ENCODE results near the gene DOK3. TPM values are rescaled to one million over a fixed set of nuclear protein-coding genes. Genes with fewer than 3 reads are reported as not detected.

The DOK3 gene
- total RNA-seq, 1 donor from 2014 or later: 4.2 TPM

GRCh38 chr5:177475563-177476427 is 33.8 kb downstream of the DOK3 start:
- ATAC-seq (ENCODE audit: poor library complexity): no peak
- intact Hi-C loops (cut with DNase I): no loop called here
- DNase-seq: no peak

GRCh38 chr5:177474846-177475562 is 34.6 kb downstream of the DOK3 start:
- no peak for ATAC-seq (ENCODE audit: poor library complexity)
- intact Hi-C loops (cut with DNase I): no loop called here
- no peak for DNase-seq

- intact Hi-C loops (cut with DNase I): no loop called here
- no peak for ATAC-seq (ENCODE audit: poor library complexity)
- no peak for DNase-seq
Observed at GRCh38 chr5:177474002-177474476, 35.6 kb downstream of the DOK3 start.

- ATAC-seq (ENCODE audit: poor library complexity) (peak; percentile 35), DNase-seq (peak; percentile 71)
- intact Hi-C loops (cut with DNase I): no loop called here
Observed at GRCh38 chr5:177473443-177474001, 36.1 kb downstream of the DOK3 start, which contains the start of gene DBN1. DBN1 (minus strand) TSS chr5:177473634; CDS start chr5:177473521, 113 bp downstream.

- intact Hi-C loops (cut with DNase I): no loop called here
- ATAC-seq (ENCODE audit: poor library complexity) (peak; percentile 5), DNase-seq (no peak)
Observed at GRCh38 chr5:177472460-177473442, 36.9 kb downstream of the DOK3 start.

- ATAC-seq (ENCODE audit: poor library complexity): peak; percentile 49
- DNase-seq: peak; percentile 86
- intact Hi-C loops (cut with DNase I): no loop called here
Observed at GRCh38 chr5:177471610-177472356, 37.8 kb downstream of the DOK3 start.

- no peak for DNase-seq
- ATAC-seq (ENCODE audit: poor library complexity): no peak
- intact Hi-C loops (cut with DNase I): no loop called here
Observed at GRCh38 chr5:177470759-177471536, 38.7 kb downstream of the DOK3 start.

- intact Hi-C loops (cut with DNase I): no loop called here
- DNase-seq: no peak
- ATAC-seq (ENCODE audit: poor library complexity): no peak
Observed at GRCh38 chr5:177469750-177470525, 39.7 kb downstream of the DOK3 start.

GRCh38 chr5:177468685-177469628 is 40.7 kb downstream of the DOK3 start:
- peak; percentile 56 for ATAC-seq (ENCODE audit: poor library complexity)
- intact Hi-C loops (cut with DNase I): no loop called here

GRCh38 chr5:177468329-177468684 is 41.3 kb downstream of the DOK3 start:
- intact Hi-C loops (cut with DNase I): no loop called here
- DNase-seq (no peak), ATAC-seq (ENCODE audit: poor library complexity) (no peak)

More at GRCh38 chr5:177468685-177469628, 40.7 kb downstream of the DOK3 start:
- DNase-seq: peak; percentile 85

- no peak for ATAC-seq (ENCODE audit: poor library complexity)
- no peak for DNase-seq
- intact Hi-C loops (cut with DNase I): no loop called here
Observed at GRCh38 chr5:177467436-177467835, 42.2 kb downstream of the DOK3 start.

- no peak for ATAC-seq (ENCODE audit: poor library complexity)
- intact Hi-C loops (cut with DNase I): no loop called here
- no peak for DNase-seq
Observed at GRCh38 chr5:177466861-177467260, 42.8 kb downstream of the DOK3 start.

- DNase-seq (no peak), ATAC-seq (ENCODE audit: poor library complexity) (no peak)
- intact Hi-C loops (cut with DNase I): no loop called here
Observed at GRCh38 chr5:177465044-177465443, 44.6 kb downstream of the DOK3 start.

- DNase-seq (peak; percentile 65), ATAC-seq (ENCODE audit: poor library complexity) (peak; percentile 6)
- intact Hi-C loops (cut with DNase I): no loop called here
Observed at GRCh38 chr5:177462021-177462670, 47.5 kb downstream of the DOK3 start.

Measured in Right ventricle myocardium superior (tissue), 1 donor.